Fibroblast of skin of back (primary cell): ENCODE data around the gene KCNMA1.

Experiments used
- DNase-seq: peaks from one replicate; pipeline ENCODE4 v3.0.0-alpha.2; 2013

KCNMA1 gene

GRCh38 chr10:77127243-77127642 is 510.4 kb downstream of the KCNMA1 start:
- no peak for DNase-seq

GRCh38 chr10:77125231-77125630 is 512.4 kb downstream of the KCNMA1 start:
- DNase-seq, result no peak

- no peak for DNase-seq
Measured at GRCh38 chr10:77123330-77123729, 514.3 kb downstream of the KCNMA1 start.

DNA sequence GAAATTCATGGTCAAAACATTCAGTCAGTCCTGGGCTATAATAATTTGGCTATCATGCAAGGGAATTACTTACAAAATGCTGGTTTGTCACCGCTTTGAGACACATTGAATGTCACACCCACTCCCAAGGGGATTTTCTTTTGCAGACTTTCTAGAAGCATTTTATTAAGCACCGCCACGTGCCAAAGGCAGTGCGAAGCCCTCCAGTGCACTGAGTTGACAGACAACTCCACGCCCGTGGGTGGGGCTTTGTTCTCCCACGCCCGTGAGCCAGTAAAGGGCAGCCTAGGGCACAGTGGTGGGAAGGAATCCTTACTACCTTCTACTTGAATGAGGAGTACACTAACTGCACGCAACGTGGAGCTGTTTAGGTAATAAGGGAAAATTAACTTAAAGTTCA is 515.8 kb downstream of the KCNMA1 start:
- DNase-seq, result peak; percentile 16

- no peak for DNase-seq
Measured at GRCh38 chr10:77120666-77121376, 516.8 kb downstream of the KCNMA1 start.

- no peak for DNase-seq
Measured at GRCh38 chr10:77120012-77120411, 517.6 kb downstream of the KCNMA1 start.

DNA sequence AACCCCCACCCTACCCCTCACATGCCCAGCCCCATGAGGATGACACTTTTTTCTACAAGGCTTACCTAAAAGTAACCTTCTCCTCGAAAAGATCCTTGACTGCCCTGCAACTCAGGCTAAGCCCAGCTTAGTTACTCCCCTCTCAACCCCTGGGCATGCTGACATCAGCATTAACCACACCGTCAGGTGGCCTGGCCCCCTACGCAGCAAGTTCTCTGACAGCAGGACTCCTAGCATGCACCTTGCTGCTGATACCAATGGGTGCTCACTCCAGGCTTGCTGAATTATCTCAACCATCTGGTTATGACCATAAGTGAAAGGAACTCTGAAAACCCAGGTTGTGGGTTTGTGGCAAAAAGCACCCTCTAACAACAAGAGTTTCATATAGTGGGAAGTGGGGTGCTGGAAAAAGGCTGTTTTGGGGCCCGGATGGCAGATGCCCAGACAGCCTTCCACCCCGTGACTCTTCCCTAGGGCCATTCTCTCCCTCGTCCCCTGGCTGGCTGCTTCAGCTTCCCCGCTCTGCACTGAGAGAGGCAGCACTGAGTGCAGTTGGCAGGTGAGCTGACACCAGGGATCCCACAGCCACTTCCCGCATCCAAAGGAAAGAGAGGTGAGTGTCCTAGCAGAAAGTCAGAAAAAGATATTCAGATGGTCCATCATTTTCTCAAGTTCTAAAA is 518.9 kb downstream of the KCNMA1 start:
- DNase-seq, result no peak

- no peak for DNase-seq
Measured at GRCh38 chr10:77117501-77117900, 520.1 kb downstream of the KCNMA1 start.

GRCh38 chr10:77116904-77117303 is 520.7 kb downstream of the KCNMA1 start:
- no peak for DNase-seq

DNA sequence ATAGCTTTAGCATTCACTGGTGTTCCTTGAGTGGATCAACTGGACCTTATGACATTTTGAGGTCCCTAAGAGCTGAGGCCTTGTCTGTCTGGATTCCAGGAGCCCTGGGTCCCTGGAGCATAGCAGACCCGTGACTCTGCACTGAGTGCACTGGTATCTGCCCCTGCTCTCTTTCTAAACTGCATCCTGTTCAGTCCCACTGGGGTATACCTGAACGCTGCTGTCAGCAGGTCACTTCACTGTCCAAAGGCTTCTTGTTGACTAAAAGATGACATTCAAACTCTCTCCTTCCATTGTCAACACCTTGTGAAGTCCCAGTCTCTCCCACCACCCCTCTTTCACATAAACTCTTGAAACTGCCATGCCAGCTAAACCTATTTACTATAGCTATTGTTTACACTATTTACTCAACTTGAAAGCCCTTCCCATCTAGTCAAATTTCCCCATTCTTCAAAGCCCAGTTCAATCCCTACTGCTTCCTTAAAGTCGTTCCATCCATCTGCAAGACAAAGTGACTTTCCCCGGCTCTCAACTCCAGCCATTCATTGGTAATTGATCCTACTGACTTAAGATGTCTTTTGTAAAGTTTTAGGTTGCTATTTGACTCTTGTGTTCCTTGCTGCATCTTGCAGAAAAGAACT is 523.3 kb downstream of the KCNMA1 start:
- no peak for DNase-seq

DNA sequence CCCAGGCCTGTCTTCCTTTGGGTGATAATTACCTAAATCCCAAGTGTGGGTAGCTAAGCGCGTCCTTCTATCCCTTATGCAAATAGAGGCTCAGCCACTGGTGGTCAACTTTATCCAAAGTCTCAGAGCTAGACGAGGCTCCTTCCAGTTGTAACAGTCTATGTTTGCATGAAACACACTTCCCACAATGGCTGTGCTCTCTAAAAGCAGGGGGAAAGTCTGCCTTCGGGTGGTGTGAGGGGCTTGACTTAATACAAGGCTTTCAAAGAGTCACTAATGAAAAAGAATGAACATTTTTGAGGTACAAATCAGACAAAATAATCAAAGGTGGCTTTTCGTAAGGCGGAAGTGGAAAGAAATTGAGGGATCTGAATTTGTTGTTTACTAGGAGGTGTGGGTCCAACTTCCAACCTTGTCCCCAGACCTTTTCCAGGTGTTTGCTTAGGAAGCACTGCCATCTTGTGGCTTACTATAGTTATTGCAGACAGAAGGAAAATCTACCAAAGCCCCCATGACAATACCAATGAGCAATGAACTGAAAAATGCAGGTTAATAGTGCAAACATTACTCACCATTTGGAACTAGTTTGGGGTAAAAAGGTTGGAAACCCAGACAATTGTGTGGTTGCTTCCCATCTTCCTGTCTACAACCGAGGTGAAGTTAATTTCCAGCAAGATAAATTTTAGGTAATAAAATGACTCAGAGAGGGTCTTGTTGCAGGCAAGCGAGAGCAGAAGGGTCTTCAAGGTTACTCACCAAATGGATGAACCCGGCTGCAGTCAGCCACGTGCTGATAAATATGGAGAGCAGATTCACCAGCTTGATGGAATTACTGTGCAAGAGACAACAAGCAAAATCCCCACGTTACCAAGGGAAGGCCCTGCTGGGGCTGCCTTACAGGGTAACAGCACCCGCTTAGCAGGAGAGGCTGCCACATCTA is 525.7 kb downstream of the KCNMA1 start:
- peak; percentile 84 for DNase-seq

- no peak for DNase-seq
Measured at GRCh38 chr10:77110757-77111156, 526.9 kb downstream of the KCNMA1 start.

GRCh38 chr10:77109351-77109994 is 528.1 kb downstream of the KCNMA1 start:
- DNase-seq, result no peak

DNA sequence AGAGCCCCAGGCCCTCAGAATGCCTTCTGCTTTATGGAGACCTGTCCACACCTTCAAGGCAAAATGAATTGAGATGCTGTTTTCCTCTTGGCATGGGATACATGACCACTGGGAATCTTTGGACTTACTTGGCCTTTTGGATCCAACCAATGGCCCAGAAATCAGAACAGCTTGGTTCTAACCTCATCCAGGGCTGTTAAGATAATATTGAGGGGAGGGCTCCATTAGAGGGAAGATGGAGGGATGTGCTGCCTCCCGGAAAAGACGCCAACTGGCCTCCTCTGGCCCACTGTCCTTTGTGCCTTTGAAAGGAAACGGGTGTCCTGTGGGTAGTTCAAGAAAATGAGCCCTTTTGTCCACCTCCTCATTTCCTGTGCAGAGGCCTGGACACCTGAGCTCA is 530.9 kb downstream of the KCNMA1 start:
- DNase-seq, result no peak

- DNase-seq, result no peak
Measured at GRCh38 chr10:77105761-77106221, 531.8 kb downstream of the KCNMA1 start.

GRCh38 chr10:77104459-77104980 is 533.1 kb downstream of the KCNMA1 start:
- peak; percentile 90 for DNase-seq

DNA sequence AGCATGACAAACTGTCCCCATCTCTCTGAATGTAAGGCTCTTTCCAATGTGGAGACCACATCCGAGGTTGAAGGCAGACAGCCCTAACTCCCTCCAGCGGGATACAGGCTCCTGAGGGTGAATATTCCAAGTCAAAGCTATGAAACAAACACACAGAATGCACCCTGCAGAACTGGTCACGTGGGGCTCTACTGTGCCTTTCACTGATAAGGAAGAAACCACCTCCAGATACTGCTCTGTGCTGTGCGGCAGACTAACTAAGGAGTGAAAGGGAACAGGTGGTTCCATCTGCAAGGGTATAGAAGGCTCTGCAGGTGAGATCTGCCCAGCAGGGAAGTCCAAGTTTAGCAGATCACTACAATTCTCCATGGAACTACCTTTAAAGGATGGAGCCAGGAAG is 534.4 kb downstream of the KCNMA1 start:
- no peak for DNase-seq

GRCh38 chr10:77101341-77101740 is 536.3 kb downstream of the KCNMA1 start:
- no peak for DNase-seq

GRCh38 chr10:77099136-77099535 is 538.5 kb downstream of the KCNMA1 start:
- DNase-seq, result no peak

- DNase-seq, result no peak
Measured at GRCh38 chr10:77097625-77098024, 540.0 kb downstream of the KCNMA1 start.

DNA sequence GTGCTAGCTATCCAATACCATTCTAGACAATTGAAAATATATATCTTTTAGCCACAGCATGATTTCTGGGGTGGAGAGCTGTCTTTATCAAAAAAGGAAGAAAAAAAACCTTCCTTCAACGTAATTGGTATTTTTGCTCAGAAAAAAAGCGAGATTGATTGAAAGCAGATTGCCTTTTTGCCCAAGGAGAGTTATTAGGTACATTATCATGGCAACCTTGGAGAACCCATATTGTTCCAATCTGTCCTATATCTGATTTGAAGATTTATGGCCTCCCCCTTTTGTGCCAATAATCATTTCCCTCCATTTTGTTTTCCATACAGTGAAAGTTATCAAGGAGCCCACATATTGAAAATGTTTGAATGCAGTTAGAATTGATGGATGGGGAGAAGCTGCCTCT is 544.5 kb downstream of the KCNMA1 start:
- DNase-seq, result no peak
